ENCODE measurements around the gene PHPT1. TPM values are rescaled to one million over a fixed set of nuclear protein-coding genes. Genes with fewer than 3 reads are reported as not detected.
"Not testable (repeated sequence)": the region's sequence is repeated elsewhere in the genome, so short reads cannot be mapped to it uniquely, and the experiment has no call there.

The PHPT1 gene
- total RNA-seq, 1 experiment from 2014 or later, result 161 TPM

GRCh38 chr9:136883670-136884069 lies 34.5 kb downstream of the PHPT1 start:
- not testable (repeated sequence) for H4K91ac ChIP-seq (ENCODE audit: insufficient read length, low read depth, low read length); H3K36me3 Mint-ChIP-seq (ENCODE audit: insufficient read depth in 1 of 3, low read depth in 3 of 3); H2AFZ ChIP-seq (ENCODE audit: low read length); H3K27ac Mint-ChIP-seq; H3K79me1 ChIP-seq (ENCODE audit: insufficient read depth, low read depth, low read length, poor library complexity, severe bottlenecking); H3K9me3 ChIP-seq (ENCODE audit: control insufficient read depth, low read depth, low read length); H3K18ac ChIP-seq (ENCODE audit: insufficient read length, low read depth, low read length); H2BK20ac ChIP-seq (ENCODE audit: low read depth, low read length, poor library complexity, severe bottlenecking); DNase-seq; H3K23ac ChIP-seq (ENCODE audit: insufficient read length, low read depth, low read length); H4K20me1 ChIP-seq (ENCODE audit: control insufficient read depth, insufficient read depth, insufficient read length); H3K79me2 ChIP-seq (ENCODE audit: insufficient read depth, low read length); H3K4me3 Mint-ChIP-seq; H3K27ac ChIP-seq (ENCODE audit: insufficient read length, low read depth, low read length); H3K4me2 ChIP-seq (ENCODE audit: insufficient read depth, insufficient read length, low read length); H2AK5ac ChIP-seq (ENCODE audit: insufficient read length, low read length); H3K4ac ChIP-seq (ENCODE audit: low read depth, low read length); H2BK12ac ChIP-seq (ENCODE audit: insufficient read length, low read depth, low read length); H3K27me3 ChIP-seq (ENCODE audit: insufficient read depth, low read length); H3T11ph ChIP-seq (ENCODE audit: low read length); H3K14ac ChIP-seq (ENCODE audit: insufficient read depth, low read length); H3K23me2 ChIP-seq (ENCODE audit: insufficient read length, low read depth, low read length, poor library complexity, severe bottlenecking); H3K27me3 Mint-ChIP-seq (ENCODE audit: low read depth); H2BK120ac ChIP-seq (ENCODE audit: low read depth, low read length, poor library complexity, severe bottlenecking); H2BK15ac ChIP-seq (ENCODE audit: low read depth, low read length); H4K8ac ChIP-seq (replicated peaks; ENCODE audit: insufficient read length, low read depth, low read length); H3K56ac ChIP-seq (ENCODE audit: insufficient read length, low read depth, low read length); H2BK5ac ChIP-seq (ENCODE audit: insufficient read length, low read length); H3K4me1 ChIP-seq (ENCODE audit: insufficient read depth, low read length); H3K9me3 Mint-ChIP-seq; H3K9ac ChIP-seq (ENCODE audit: extremely low read depth, insufficient read length, low read length); H4K5ac ChIP-seq (ENCODE audit: insufficient read length, low read depth, low read length)
- WGBS (ENCODE audit: extremely low coverage, insufficient read length, low lambda C conversion rate), result no CpG with 5 or more reads among the region's 10 CpGs
- peaks cover 12 to 16% of the 10 kb centered on the region in 2 experiments for H3K4me1 Mint-ChIP-seq
